ENCODE measurements around the gene PCGF5.

DNA sequence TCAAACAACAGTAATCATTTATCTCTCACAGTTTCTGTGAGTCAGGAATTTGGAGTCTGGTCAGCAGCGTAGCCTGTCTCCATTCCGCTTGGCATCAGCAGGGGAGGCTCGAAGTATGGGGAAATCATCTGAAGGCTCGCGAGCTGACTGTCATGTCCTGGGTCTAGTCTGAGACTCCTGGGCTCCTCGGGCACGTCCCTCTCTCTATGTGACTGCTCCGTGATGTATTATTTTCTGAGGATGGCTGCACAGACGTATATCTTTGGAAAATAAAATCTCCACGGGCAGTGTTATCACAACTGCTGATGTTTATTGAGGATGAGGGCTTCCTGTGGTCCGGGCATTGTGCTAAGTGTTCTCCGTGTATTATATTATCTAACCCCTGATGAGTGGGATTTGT, 23.3 kb upstream of the PCGF5 start:
- TF ChIP-seq, protein P1, sequence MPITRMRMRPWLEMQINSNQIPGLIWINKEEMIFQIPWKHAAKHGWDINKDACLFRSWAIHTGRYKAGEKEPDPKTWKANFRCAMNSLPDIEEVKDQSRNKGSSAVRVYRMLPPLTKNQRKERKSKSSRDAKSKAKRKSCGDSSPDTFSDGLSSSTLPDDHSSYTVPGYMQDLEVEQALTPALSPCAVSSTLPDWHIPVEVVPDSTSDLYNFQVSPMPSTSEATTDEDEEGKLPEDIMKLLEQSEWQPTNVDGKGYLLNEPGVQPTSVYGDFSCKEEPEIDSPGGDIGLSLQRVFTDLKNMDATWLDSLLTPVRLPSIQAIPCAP (CRISPR knock-in tag; IDR thresholded peaks at IDR 0.05; ENCODE audit: borderline replicate concordance): no peak
- TF ChIP-seq, protein P2, sequence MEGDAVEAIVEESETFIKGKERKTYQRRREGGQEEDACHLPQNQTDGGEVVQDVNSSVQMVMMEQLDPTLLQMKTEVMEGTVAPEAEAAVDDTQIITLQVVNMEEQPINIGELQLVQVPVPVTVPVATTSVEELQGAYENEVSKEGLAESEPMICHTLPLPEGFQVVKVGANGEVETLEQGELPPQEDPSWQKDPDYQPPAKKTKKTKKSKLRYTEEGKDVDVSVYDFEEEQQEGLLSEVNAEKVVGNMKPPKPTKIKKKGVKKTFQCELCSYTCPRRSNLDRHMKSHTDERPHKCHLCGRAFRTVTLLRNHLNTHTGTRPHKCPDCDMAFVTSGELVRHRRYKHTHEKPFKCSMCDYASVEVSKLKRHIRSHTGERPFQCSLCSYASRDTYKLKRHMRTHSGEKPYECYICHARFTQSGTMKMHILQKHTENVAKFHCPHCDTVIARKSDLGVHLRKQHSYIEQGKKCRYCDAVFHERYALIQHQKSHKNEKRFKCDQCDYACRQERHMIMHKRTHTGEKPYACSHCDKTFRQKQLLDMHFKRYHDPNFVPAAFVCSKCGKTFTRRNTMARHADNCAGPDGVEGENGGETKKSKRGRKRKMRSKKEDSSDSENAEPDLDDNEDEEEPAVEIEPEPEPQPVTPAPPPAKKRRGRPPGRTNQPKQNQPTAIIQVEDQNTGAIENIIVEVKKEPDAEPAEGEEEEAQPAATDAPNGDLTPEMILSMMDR (IDR thresholded peaks at IDR 0.05 in 2 of 3, conservative IDR thresholded peaks at IDR 0.05 in 1 of 3; ENCODE audit: insufficient read depth in 2 of 3, low read depth in 1 of 3, low read length in 3 of 3): no peak; a peak in 1 of 6 replicates
- TF ChIP-seq ZNF133 (CRISPR knock-in tag; IDR thresholded peaks at IDR 0.05) (no peak), MYNN (IDR thresholded peaks at IDR 0.05) (no peak), MYNN (CRISPR knock-in tag; IDR thresholded peaks at IDR 0.05) (no peak), ZZZ3 (IDR thresholded peaks at IDR 0.05) (no peak), KAT8 (IDR thresholded peaks at IDR 0.05; ENCODE audit: low read depth) (no peak), EP300 (IDR thresholded peaks at IDR 0.05; ENCODE audit: low read length) (no peak), CREM (IDR thresholded peaks at IDR 0.05; ENCODE audit: low read depth) (no peak), ZNF121 (CRISPR knock-in tag; conservative IDR thresholded peaks at IDR 0.05) (no peak), JUNB (CRISPR knock-in tag; conservative IDR thresholded peaks at IDR 0.05) (no peak), SLC30A9 (CRISPR knock-in tag; IDR thresholded peaks at IDR 0.05) (no peak)
- TF ChIP-seq, protein P3, sequence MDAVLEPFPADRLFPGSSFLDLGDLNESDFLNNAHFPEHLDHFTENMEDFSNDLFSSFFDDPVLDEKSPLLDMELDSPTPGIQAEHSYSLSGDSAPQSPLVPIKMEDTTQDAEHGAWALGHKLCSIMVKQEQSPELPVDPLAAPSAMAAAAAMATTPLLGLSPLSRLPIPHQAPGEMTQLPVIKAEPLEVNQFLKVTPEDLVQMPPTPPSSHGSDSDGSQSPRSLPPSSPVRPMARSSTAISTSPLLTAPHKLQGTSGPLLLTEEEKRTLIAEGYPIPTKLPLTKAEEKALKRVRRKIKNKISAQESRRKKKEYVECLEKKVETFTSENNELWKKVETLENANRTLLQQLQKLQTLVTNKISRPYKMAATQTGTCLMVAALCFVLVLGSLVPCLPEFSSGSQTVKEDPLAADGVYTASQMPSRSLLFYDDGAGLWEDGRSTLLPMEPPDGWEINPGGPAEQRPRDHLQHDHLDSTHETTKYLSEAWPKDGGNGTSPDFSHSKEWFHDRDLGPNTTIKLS (IDR thresholded peaks at IDR 0.05; ENCODE audit: borderline replicate concordance, low read depth): no peak
- TF ChIP-seq, protein P4, sequence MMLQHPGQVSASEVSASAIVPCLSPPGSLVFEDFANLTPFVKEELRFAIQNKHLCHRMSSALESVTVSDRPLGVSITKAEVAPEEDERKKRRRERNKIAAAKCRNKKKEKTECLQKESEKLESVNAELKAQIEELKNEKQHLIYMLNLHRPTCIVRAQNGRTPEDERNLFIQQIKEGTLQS (IDR thresholded peaks at IDR 0.05): no peak
- TF ChIP-seq, protein P4 (CRISPR knock-in tag; conservative IDR thresholded peaks at IDR 0.05): no peak
- TF ChIP-seq, protein P5, sequence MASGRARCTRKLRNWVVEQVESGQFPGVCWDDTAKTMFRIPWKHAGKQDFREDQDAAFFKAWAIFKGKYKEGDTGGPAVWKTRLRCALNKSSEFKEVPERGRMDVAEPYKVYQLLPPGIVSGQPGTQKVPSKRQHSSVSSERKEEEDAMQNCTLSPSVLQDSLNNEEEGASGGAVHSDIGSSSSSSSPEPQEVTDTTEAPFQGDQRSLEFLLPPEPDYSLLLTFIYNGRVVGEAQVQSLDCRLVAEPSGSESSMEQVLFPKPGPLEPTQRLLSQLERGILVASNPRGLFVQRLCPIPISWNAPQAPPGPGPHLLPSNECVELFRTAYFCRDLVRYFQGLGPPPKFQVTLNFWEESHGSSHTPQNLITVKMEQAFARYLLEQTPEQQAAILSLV (tag; IDR thresholded peaks at IDR 0.05): no peak
